SK-N-MC (cell line): ENCODE measurements around the gene HECA.

Experiments
- EZH2 ChIP-seq: fragments of 200-600 bp; sonication (generic); IDR thresholded peaks from one replicate; pipeline ENCODE4 v1.6.1; 2017; ENCODE audit warnings: antibody characterized with exemption
- POLR2AphosphoS5 ChIP-seq: IDR thresholded peaks from 2 replicates; pipeline ENCODE4 v1.6.1; 2012; ENCODE audit warnings: mild to moderate bottlenecking, low read depth, low read length, borderline replicate concordance

DNA sequence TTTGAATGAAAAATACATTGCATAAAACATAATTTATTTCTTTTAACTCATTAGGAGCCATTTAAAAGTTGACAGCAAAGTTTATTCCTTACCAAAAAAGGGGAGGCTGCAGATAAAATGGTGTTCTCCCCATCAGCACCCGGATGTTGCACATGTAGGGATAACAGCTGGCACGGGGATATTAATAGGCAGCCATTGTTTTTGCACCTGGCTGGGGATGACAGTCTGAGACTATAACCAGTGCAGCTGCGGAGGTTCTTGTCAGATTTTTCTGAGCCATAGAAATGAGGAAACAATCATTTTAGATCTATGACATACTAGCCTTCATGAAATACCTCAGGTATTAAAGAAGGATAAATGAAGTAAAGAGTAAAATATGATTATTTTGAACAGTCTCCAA, 20.1 kb upstream of the HECA start:
- TF ChIP-seq EZH2: no peak
- no peak for TF ChIP-seq POLR2AphosphoS5
